HepG2 (cell line): ENCODE results near the gene KRTAP5-11. TPM values are rescaled to one million over a fixed set of nuclear protein-coding genes. Genes with fewer than 3 reads are reported as not detected.

Experiments used
- ATAC-seq: fragments of 200-7000 bp; cut with Tn5 transposase; 3 replicates; pipeline ENCODE4 v1.9.1; 2020; ENCODE audit warnings: mild to moderate bottlenecking, moderate library complexity
- BruUV-seq: library from RNA; stranded (reverse); fragments of 400-500 nt; replicated peaks from 2 replicates; lab custom pipeline; 2021; lab: Mats Ljungman, UMichigan
- CTCF ChIA-PET: fragments of 300-600 bp; formaldehyde crosslinking; extraction: SDS; loops from one replicate; lab custom pipeline; 2021; ENCODE audit warnings: low total read pairs, inconsistent platforms, low intra/inter-chr PET ratio; lab: Yijun Ruan, JAX
- POLR2A ChIA-PET: fragments of 350-600 bp; sonication (Branson Sonifier 250); formaldehyde crosslinking; loops from one replicate; lab custom pipeline; 2020; ENCODE audit warnings: antibody characterized with exemption, inconsistent platforms; lab: Yijun Ruan, JAX
- DNase-seq: peaks from one replicate; pipeline ENCODE4 v3.0.0-alpha.2; 2015; ENCODE audit warnings: low spot score
- FAIRE-seq: peaks from 3 replicates; lab custom pipeline; 2011; peaks lifted over from hg19 to GRCh38; lab: Jason Lieb, UNC
- H2AFZ ChIP-seq: one replicate; pipeline ENCODE4 v1.6.1; 2011; ENCODE audit warnings: low read length, inconsistent platforms
- H3K27ac ChIP-seq: fragments of 300-600 bp; 3 replicates; pipeline ENCODE4 v1.8.0; 2011; ENCODE audit warnings: mixed run types, mild to moderate bottlenecking, mixed read lengths, low read length, inconsistent platforms; ENCODE audit not compliant: insufficient read depth; ENCODE audit errors: extremely low read length
- H3K27me3 ChIP-seq, 2 experiments: fragments of 200-600 bp in 1 of 2; 2 replicates in 1 of 2; 3 replicates in 1 of 2; pipeline versions ENCODE4 v1.6.0 to v1.8.0; 2011; ENCODE audit warnings: low read length in 2 of 2, mild to moderate bottlenecking in 2 of 2, moderate library complexity in 2 of 2, inconsistent platforms in 1 of 2; ENCODE audit not compliant: insufficient read depth in 2 of 2, control insufficient read depth in 1 of 2
- H3K36me3 ChIP-seq, 2 experiments: fragments of 200-600 bp in 1 of 2; replicated peaks in 1 of 2; 2 replicates in 1 of 2; 3 replicates in 1 of 2; pipeline versions ENCODE4 v1.5.1 to v1.8.0; 2011; ENCODE audit warnings: low read length in 2 of 2, inconsistent platforms in 1 of 2; ENCODE audit not compliant: insufficient read depth in 2 of 2, control insufficient read depth in 1 of 2
- H3K4me1 ChIP-seq: 2 replicates; pipeline ENCODE4 v1.5.1; 2012; ENCODE audit warnings: low read length, inconsistent platforms; ENCODE audit not compliant: insufficient read depth
- H3K4me2 ChIP-seq: 2 replicates; pipeline ENCODE4 v1.6.0; 2011; ENCODE audit warnings: low read depth, low read length, inconsistent platforms
- H3K4me3 ChIP-seq, 3 experiments: fragments of 200-600 bp in 1 of 3; sonication (generic), shearing (Covaris generic) in 1 of 3; replicated peaks in 1 of 3; 2 replicates each; pipeline ENCODE4 v1.5.1; 2011 to 2016; ENCODE audit warnings: low read length in 3 of 3, inconsistent platforms in 2 of 3, low read depth in 2 of 3, mild to moderate bottlenecking in 2 of 3, control low read depth in 1 of 3, mixed read lengths in 1 of 3; ENCODE audit not compliant: insufficient read depth in 1 of 3
- H3K79me2 ChIP-seq: one replicate; pipeline ENCODE4 v1.6.1; 2011; ENCODE audit warnings: low read length, inconsistent platforms; ENCODE audit not compliant: insufficient read depth
- H3K9ac ChIP-seq: 2 replicates; pipeline ENCODE4 v1.6.0; 2011; ENCODE audit warnings: mild to moderate bottlenecking, low read depth, low read length, inconsistent platforms; ENCODE audit not compliant: insufficient read depth
- H3K9me3 ChIP-seq: 2 replicates; pipeline ENCODE4 v1.5.1; 2012; ENCODE audit warnings: mild to moderate bottlenecking, low read length
- H4K20me1 ChIP-seq: 2 replicates; pipeline ENCODE4 v1.6.0; 2011; ENCODE audit warnings: inconsistent platforms, mild to moderate bottlenecking, low read length, moderate library complexity; ENCODE audit not compliant: insufficient read depth
- GFI1 ChIP-seq: sonication (generic); formaldehyde crosslinking; IDR thresholded peaks from 2 replicates; pipeline ENCODE4 v1.5.0; 2020; ENCODE audit warnings: missing genetic modification reagents, mild to moderate bottlenecking, borderline replicate concordance
- MBNL3 ChIP-seq: fragments of 250-450 bp; sonication (Bioruptor Pico); conservative IDR thresholded peaks from 2 replicates; pipeline ENCODE4 v1.8.0; 2022; ENCODE audit warnings: mild to moderate bottlenecking, inconsistent platforms
- NFIB ChIP-seq: sonication (generic); formaldehyde crosslinking; IDR thresholded peaks from 2 replicates; pipeline ENCODE4 v1.9.0; 2021; ENCODE audit warnings: missing genetic modification reagents, mild to moderate bottlenecking, borderline replicate concordance
- RBM22 ChIP-seq: fragments of 200-400 bp; formaldehyde crosslinking; optimal IDR thresholded peaks from 2 replicates; pipeline ENCODE3; 2017; ENCODE audit warnings: mild to moderate bottlenecking, low read length, moderate library complexity
- ZMYM2 ChIP-seq: sonication (generic); formaldehyde crosslinking; IDR thresholded peaks from 2 replicates; pipeline ENCODE4 v1.8.0; 2022; ENCODE audit warnings: mild to moderate bottlenecking, missing genetic modification reagents
- ZNF274 ChIP-seq: sonication (generic); formaldehyde crosslinking; IDR thresholded peaks from 2 replicates; pipeline ENCODE4 v1.5.1; 2020; ENCODE audit warnings: mild to moderate bottlenecking, missing genetic modification reagents
- WGBS: methylation state at CpG from one replicate; pipeline ENCODE4 v1.1.6; 2017; ENCODE audit warnings: low lambda C conversion rate; 5-methylcytosine and 5-hydroxymethylcytosine counted together
- in situ Hi-C: cut with HindIII; loops from 2 replicates; pipeline ENCODE4 v1.10.0; 2017; ENCODE audit warnings: low pct_unique_long_range_greater_than_20kb; ENCODE audit not compliant: extremely low pct_ligation_motif_present
- intact Hi-C: fragments of 100-400 bp; cut with micrococcal nuclease; formaldehyde crosslinking; loops from one replicate; pipeline ENCODE4 v1.10.0; 2022; ENCODE audit not compliant: unreplicated experiment
- polyA plus RNA-seq, 8 experiments: library from polyadenylated mRNA; depleted of rRNA in 3 of 8; stranded (reverse) in 7 of 8; unstranded in 1 of 8; fragments of >200 nt; fragmentation: Illumina TruSeq in 4 of 8; extraction: Trizol in 4 of 8; gene quantifications; 2 replicates each; pipeline versions ENCODE4 v1.2.1 to v1.2.3, GENCODE V29; 2011 to 2016; ENCODE audit warnings: low read depth in 4 of 8, missing spikeins in 1 of 8, mixed read lengths in 1 of 8; ENCODE audit not compliant: insufficient read depth in 1 of 8
- total RNA-seq, 5 experiments: library from RNA; depleted of rRNA; stranded (reverse); fragments of >200 nt; fragmentation: Illumina TruSeq; extraction: Trizol; gene quantifications; 2 replicates each; pipeline ENCODE4 v1.2.3, GENCODE V29; 2016; ENCODE audit warnings: low read depth in 1 of 5
- TF ChIP-seq, protein P1 (sequence below): sonication (generic); formaldehyde crosslinking; IDR thresholded peaks from 2 replicates; pipeline ENCODE4 v1.4.0; 2020; ENCODE audit warnings: missing genetic modification reagents
- TF ChIP-seq, protein P2 (sequence below): sonication (generic); formaldehyde crosslinking; IDR thresholded peaks from 2 replicates; pipeline ENCODE4 v1.5.1; 2020; ENCODE audit warnings: missing genetic modification reagents, mild to moderate bottlenecking, borderline replicate concordance

Gene KRTAP5-11
- total and polyA plus RNA-seq, 2 of the 13 experiments (the other 11 are each of a cell fraction or from before 2014, with no cell fraction given) = not detected

DNA sequence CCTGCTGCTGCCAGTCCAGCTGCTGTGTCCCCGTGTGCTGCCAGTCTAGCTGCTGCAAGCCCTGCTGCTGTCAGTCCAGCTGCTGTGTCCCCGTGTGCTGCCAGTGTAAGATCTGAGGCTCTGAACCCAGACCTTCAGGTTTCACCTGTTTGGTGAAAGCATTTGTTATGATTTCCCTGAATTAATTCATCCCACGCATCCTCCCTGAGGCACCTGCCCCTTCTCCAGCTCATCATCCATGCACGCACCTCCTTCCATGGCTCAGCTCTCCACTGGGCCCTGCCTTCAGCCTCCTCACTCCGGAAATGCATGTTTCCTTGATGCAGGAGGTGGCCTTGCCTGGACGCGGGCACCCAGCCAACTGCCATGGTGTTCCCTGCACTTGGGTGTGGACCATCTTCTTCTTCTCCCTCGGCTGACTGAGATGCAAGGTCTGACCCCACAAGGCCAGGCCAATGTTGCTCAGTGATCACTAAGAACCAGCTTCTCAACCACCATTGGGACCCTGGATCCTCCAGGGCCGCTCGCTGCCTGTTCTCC, 16.5 kb downstream of the KRTAP5-11 start:
- Histone ChIP-seq H4K20me1 (no peaks in the 10 kb centered on the region), H3K36me3 (no peaks in the 10 kb centered on the region), H3K4me2 (no peak overlapping the region), H3K4me1 (peaks cover 51% of the 10 kb centered on the region), H2AFZ (no peak overlapping the region), H3K27ac (no peak overlapping the region), H3K79me2 (no peaks in the 10 kb centered on the region), H3K4me3 (no peak overlapping the region), H3K9ac (no peak overlapping the region), H3K27me3 (peaks cover 4 to 26% of the 10 kb centered on the region in 2 experiments; a peak in 2 of 5 replicates), H3K9me3 (no peaks in the 10 kb centered on the region)
- ATAC-seq (no peak), DNase-seq (no peak), FAIRE-seq (no peak)
- BruUV-seq = no TSS peak
- in situ Hi-C loops (no loop called here), intact Hi-C loops (no loop called here)
- no peak for TF ChIP-seq RBM22
- TF ChIP-seq MBNL3 (CRISPR knock-in tag) = no peak
- no peak for TF ChIP-seq ZMYM2 (CRISPR knock-in tag)
- no peak for TF ChIP-seq ZNF274
- TF ChIP-seq GFI1 = no peak
- no peak for TF ChIP-seq NFIB (CRISPR knock-in tag)
- TF ChIP-seq, protein P1, sequence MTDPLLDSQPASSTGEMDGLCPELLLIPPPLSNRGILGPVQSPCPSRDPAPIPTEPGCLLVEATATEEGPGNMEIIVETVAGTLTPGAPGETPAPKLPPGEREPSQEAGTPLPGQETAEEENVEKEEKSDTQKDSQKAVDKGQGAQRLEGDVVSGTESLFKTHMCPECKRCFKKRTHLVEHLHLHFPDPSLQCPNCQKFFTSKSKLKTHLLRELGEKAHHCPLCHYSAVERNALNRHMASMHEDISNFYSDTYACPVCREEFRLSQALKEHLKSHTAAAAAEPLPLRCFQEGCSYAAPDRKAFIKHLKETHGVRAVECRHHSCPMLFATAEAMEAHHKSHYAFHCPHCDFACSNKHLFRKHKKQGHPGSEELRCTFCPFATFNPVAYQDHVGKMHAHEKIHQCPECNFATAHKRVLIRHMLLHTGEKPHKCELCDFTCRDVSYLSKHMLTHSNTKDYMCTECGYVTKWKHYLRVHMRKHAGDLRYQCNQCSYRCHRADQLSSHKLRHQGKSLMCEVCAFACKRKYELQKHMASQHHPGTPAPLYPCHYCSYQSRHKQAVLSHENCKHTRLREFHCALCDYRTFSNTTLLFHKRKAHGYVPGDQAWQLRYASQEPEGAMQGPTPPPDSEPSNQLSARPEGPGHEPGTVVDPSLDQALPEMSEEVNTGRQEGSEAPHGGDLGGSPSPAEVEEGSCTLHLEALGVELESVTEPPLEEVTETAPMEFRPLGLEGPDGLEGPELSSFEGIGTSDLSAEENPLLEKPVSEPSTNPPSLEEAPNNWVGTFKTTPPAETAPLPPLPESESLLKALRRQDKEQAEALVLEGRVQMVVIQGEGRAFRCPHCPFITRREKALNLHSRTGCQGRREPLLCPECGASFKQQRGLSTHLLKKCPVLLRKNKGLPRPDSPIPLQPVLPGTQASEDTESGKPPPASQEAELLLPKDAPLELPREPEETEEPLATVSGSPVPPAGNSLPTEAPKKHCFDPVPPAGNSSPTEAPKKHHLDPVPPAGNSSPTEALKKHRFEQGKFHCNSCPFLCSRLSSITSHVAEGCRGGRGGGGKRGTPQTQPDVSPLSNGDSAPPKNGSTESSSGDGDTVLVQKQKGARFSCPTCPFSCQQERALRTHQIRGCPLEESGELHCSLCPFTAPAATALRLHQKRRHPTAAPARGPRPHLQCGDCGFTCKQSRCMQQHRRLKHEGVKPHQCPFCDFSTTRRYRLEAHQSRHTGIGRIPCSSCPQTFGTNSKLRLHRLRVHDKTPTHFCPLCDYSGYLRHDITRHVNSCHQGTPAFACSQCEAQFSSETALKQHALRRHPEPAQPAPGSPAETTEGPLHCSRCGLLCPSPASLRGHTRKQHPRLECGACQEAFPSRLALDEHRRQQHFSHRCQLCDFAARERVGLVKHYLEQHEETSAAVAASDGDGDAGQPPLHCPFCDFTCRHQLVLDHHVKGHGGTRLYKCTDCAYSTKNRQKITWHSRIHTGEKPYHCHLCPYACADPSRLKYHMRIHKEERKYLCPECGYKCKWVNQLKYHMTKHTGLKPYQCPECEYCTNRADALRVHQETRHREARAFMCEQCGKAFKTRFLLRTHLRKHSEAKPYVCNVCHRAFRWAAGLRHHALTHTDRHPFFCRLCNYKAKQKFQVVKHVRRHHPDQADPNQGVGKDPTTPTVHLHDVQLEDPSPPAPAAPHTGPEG (CRISPR knock-in tag) = no peak
- TF ChIP-seq, protein P2, sequence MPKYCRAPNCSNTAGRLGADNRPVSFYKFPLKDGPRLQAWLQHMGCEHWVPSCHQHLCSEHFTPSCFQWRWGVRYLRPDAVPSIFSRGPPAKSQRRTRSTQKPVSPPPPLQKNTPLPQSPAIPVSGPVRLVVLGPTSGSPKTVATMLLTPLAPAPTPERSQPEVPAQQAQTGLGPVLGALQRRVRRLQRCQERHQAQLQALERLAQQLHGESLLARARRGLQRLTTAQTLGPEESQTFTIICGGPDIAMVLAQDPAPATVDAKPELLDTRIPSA (CRISPR knock-in tag) = no peak
- 69% methylated on average over 7 of the region's 10 CpGs for WGBS
- ChIA-PET CTCF (no interaction called here), POLR2A (no interaction called here)
